Measurements from ENCODE around the gene ICAM4. TPM values are rescaled to one million over a fixed set of nuclear protein-coding genes. Genes with fewer than 3 reads are reported as not detected.
A peak's percentile ranks its signal among the peaks of the same experiment; 100 is the strongest.
"Not testable (repeated sequence)": the region's sequence is repeated elsewhere in the genome, so short reads cannot be mapped to it uniquely, and the experiment has no call there.

ICAM4 gene
- total RNA-seq, 1 donor from 2014 or later: 0.95 TPM

GRCh38 chr19:10278935-10279334 lies 7.8 kb upstream of the ICAM4 start:
- no peak overlapping the region for H3K4me3 Mint-ChIP-seq
- POLR2A ChIA-PET: interaction anchor here (1.1 kb wide), 1 partner anchor 13 kb away, joined by 4 read pairs; no protein-coding TSS in a partner anchor

GRCh38 chr19:10279737-10280442 lies 6.9 kb upstream of the ICAM4 start:
- DNase-seq: no peak
- H3K9me3 Mint-ChIP-seq: no peaks in the 10 kb centered on the region
- intact Hi-C loops (cut with micrococcal nuclease): no loop called here

More at GRCh38 chr19:10278935-10279334, 7.8 kb upstream of the ICAM4 start:
- CTCF ChIA-PET: no interaction called here
- Mint-ChIP-seq H3K4me1 (peaks cover 37% of the 10 kb centered on the region), H3K36me3 (ENCODE audit: low read depth) (peaks cover 61% of the 10 kb centered on the region), H3K9me3 (no peaks in the 10 kb centered on the region), H3K27me3 (no peaks in the 10 kb centered on the region), H3K27ac (no peak overlapping the region)
- no peak for DNase-seq
- no peak for ATAC-seq (ENCODE audit: low read depth)
- intact Hi-C loops (cut with micrococcal nuclease): no loop called here
- TF ChIP-seq CTCF (IDR thresholded peaks at IDR 0.05): no peak

GRCh38 chr19:10282043-10282442 lies 4.7 kb upstream of the ICAM4 start:
- ATAC-seq (ENCODE audit: low read depth); CTCF ChIA-PET; H3K4me3 Mint-ChIP-seq; H3K9me3 Mint-ChIP-seq; H3K27me3 Mint-ChIP-seq; intact Hi-C loops (cut with micrococcal nuclease); DNase-seq; H3K27ac Mint-ChIP-seq: not testable (repeated sequence)
- H3K4me1 Mint-ChIP-seq: peaks cover 47% of the 10 kb centered on the region
- POLR2A ChIA-PET: interaction anchor here (0.6 kb wide), 1 partner anchor 45 kb away, joined by 5 read pairs; no protein-coding TSS in a partner anchor
- H3K36me3 Mint-ChIP-seq (ENCODE audit: low read depth): peaks cover 69% of the 10 kb centered on the region

More at GRCh38 chr19:10279737-10280442, 6.9 kb upstream of the ICAM4 start:
- Mint-ChIP-seq H3K36me3 (ENCODE audit: low read depth) (peaks cover 63% of the 10 kb centered on the region), H3K4me3 (no peak overlapping the region), H3K27ac (peak overlapping the region; percentile 59), H3K4me1 (peaks cover 30% of the 10 kb centered on the region), H3K27me3 (no peaks in the 10 kb centered on the region)
- no peak for TF ChIP-seq CTCF (IDR thresholded peaks at IDR 0.05)
- ChIA-PET CTCF (interaction anchor here (0.7 to 1.3 kb wide), 5 partner anchors 9 to 111 kb away, joined by 3 to 9 read pairs (median 3); partner anchors contain the start of genes ICAM1 and ICAM5), POLR2A (interaction anchor here (0.6 to 1.4 kb wide), 6 partner anchors 9 to 177 kb away, joined by 3 to 13 read pairs (median 4); partner anchors contain the start of genes ICAM1 and ICAM5)
- no peak for ATAC-seq (ENCODE audit: low read depth)

- no peak overlapping the region for H3K27ac Mint-ChIP-seq
Measured at GRCh38 chr19:10283301-10284064, 3.3 kb upstream of the ICAM4 start.

More at GRCh38 chr19:10283301-10284064, 3.3 kb upstream of the ICAM4 start:
- CTCF ChIA-PET: interaction anchor here (0.9 kb wide), 1 partner anchor 133 kb away, joined by 3 read pairs; no protein-coding TSS in a partner anchor
- Mint-ChIP-seq H3K4me3 (no peak overlapping the region), H3K36me3 (ENCODE audit: low read depth) (peaks cover 58% of the 10 kb centered on the region), H3K27me3 (peaks cover 3% of the 10 kb centered on the region), H3K4me1 (peaks cover 46% of the 10 kb centered on the region), H3K9me3 (no peaks in the 10 kb centered on the region)
- POLR2A ChIA-PET: interaction anchor here (0.8 kb wide), 1 partner anchor 12 kb away, joined by 7 read pairs; the partner anchor contains the start of gene ICAM1
- intact Hi-C loops (cut with micrococcal nuclease): no loop called here
- ATAC-seq (ENCODE audit: low read depth) (no peak), DNase-seq (no peak)
- no peak for TF ChIP-seq CTCF (IDR thresholded peaks at IDR 0.05)
